Esophagus muscularis mucosa (tissue), 4 donors: ENCODE measurements around the gene PRPF40A. TPM values are rescaled to one million over a fixed set of nuclear protein-coding genes. Genes with fewer than 3 reads are reported as not detected.

Source experiments
- DNase-seq: peaks from one replicate; pipeline ENCODE4 v3.0.0-alpha.2; 2017; ENCODE audit errors: extremely low spot score
- H3K27ac ChIP-seq, 4 donors: fragments of 200-600 bp; sonication (generic); replicated peaks in 1 of 4; 1 replicate in 3 of 4; 2 replicates in 1 of 4; pipeline ENCODE4 v1.5.1; 2016 to 2019; ENCODE audit warnings: mild to moderate bottlenecking in 1 of 4
- H3K27me3 ChIP-seq, 4 donors: fragments of 200-600 bp; sonication (generic); one replicate each; pipeline versions ENCODE4 v1.5.1 to v1.6.0; 2016 to 2019
- H3K36me3 ChIP-seq, 4 donors: fragments of 200-600 bp; sonication (generic); one replicate each; pipeline ENCODE4 v1.5.1; 2016 to 2019
- H3K4me1 ChIP-seq, 4 donors: fragments of 200-600 bp; sonication (generic); one replicate each; pipeline ENCODE4 v1.5.1; 2016 to 2019
- H3K4me3 ChIP-seq, 4 donors: fragments of 200-600 bp; sonication (generic); 1 replicate in 2 of 4; 2 replicates in 2 of 4; pipeline ENCODE4 v1.5.1; 2016 to 2019; ENCODE audit warnings: mild to moderate bottlenecking in 4 of 4, moderate library complexity in 1 of 4
- H3K9me3 ChIP-seq, 4 donors: fragments of 200-600 bp; sonication (generic); 1 replicate in 3 of 4; 2 replicates in 1 of 4; pipeline ENCODE4 v1.5.1; 2016 to 2019
- CTCF ChIP-seq, 3 experiments: fragments of 200-600 bp in 2 of 3; fragments of 450-650 bp in 1 of 3; sonication (generic) in 2 of 3; IDR thresholded peaks; one replicate each; pipeline ENCODE4 v1.5.1; 2017 to 2019; ENCODE audit warnings: antibody characterized with exemption in 3 of 3, mild to moderate bottlenecking in 2 of 3, moderate library complexity in 1 of 3
- EP300 ChIP-seq: sonication (generic); formaldehyde crosslinking; IDR thresholded peaks from one replicate; pipeline ENCODE4 v1.6.1; 2017; ENCODE audit warnings: antibody characterized with exemption
- POLR2A ChIP-seq: fragments of 450-650 bp; IDR thresholded peaks from one replicate; pipeline ENCODE4 v1.6.1; 2017; ENCODE audit warnings: antibody characterized with exemption, moderate library complexity, mild to moderate bottlenecking, low read depth
- POLR2AphosphoS5 ChIP-seq, 2 donors: sonication (generic); formaldehyde crosslinking; IDR thresholded peaks; one replicate each; pipeline ENCODE4 v1.6.1; 2017; ENCODE audit warnings: antibody characterized with exemption in 2 of 2
- WGBS: methylation state at CpG from one replicate; pipeline ENCODE4 v1.1.5; 2018; 5-methylcytosine and 5-hydroxymethylcytosine counted together
- intact Hi-C: fragments of 100-400 bp; cut with DNase I; formaldehyde crosslinking; loops from one replicate; pipeline ENCODE4 v1.15.1; 2023
- total RNA-seq, 4 donors: library from RNA; depleted of rRNA; stranded (reverse); fragments of >200 nt; gene quantifications; one replicate each; pipeline versions ENCODE4 v1.1.0 to v1.2.1, GENCODE V29; 2016

PRPF40A gene
- total RNA-seq, 4 donors from 2014 or later, result 46.1 to 66.1 (median 53.2) TPM

- no peak for DNase-seq
- Histone ChIP-seq H3K27me3 (no peaks in the 10 kb centered on the region), H3K4me1 (peaks cover 5 to 16% (median 10%) of the 10 kb centered on the region in 4 donors), H3K36me3 (peaks cover 0 to 17% (median under 1%) of the 10 kb centered on the region in 4 donors), H3K4me3 (no peak overlapping the region), H3K9me3 (no peaks in the 10 kb centered on the region), H3K27ac (no peak overlapping the region)
- TF ChIP-seq POLR2AphosphoS5 (IDR thresholded peaks at IDR 0.05) (no peak), EP300 (no peak), POLR2A (no peak), CTCF (IDR thresholded peaks at IDR 0.05) (no peak)
- intact Hi-C loops, result no loop called here
- 87% methylated on average over 1 of the region's 1 CpG for WGBS
Observed at GRCh38 chr2:152609699-152610098, 107.6 kb downstream of the PRPF40A start.

GRCh38 chr2:152609154-152609553 lies 108.1 kb downstream of the PRPF40A start:
- no peaks in the 10 kb centered on the region for H3K9me3 ChIP-seq
- no peak for TF ChIP-seq CTCF (IDR thresholded peaks at IDR 0.05)
- no peak for TF ChIP-seq POLR2AphosphoS5 (IDR thresholded peaks at IDR 0.05)
- TF ChIP-seq POLR2A, result no peak
- no peak for TF ChIP-seq EP300
- WGBS, result 83% methylated on average over 2 of the region's 2 CpGs
- H3K27ac ChIP-seq, result no peak overlapping the region
- intact Hi-C loops, result no loop called here
- no peak for DNase-seq
- no peak overlapping the region for H3K4me3 ChIP-seq
- peaks cover 5 to 16% (median 10%) of the 10 kb centered on the region in 4 donors for H3K4me1 ChIP-seq
- peaks cover 0 to 12% (median 0%) of the 10 kb centered on the region in 4 donors for H3K36me3 ChIP-seq
- no peaks in the 10 kb centered on the region for H3K27me3 ChIP-seq

GRCh38 chr2:152607793-152608300 lies 109.4 kb downstream of the PRPF40A start:
- no peaks in the 10 kb centered on the region for H3K27me3 ChIP-seq
- H3K27ac ChIP-seq, result no peak overlapping the region
- intact Hi-C loops, result no loop called here
- H3K4me1 ChIP-seq, result peaks cover 5 to 12% (median 10%) of the 10 kb centered on the region in 4 donors
- H3K36me3 ChIP-seq, result peaks cover 0 to 9% (median 0%) of the 10 kb centered on the region in 4 donors
- 97% methylated on average over 7 of the region's 7 CpGs for WGBS
- no peak overlapping the region for H3K4me3 ChIP-seq
- DNase-seq, result no peak
- no peak for TF ChIP-seq EP300
- TF ChIP-seq POLR2AphosphoS5 (IDR thresholded peaks at IDR 0.05), result no peak
- TF ChIP-seq CTCF (IDR thresholded peaks at IDR 0.05), result no peak
- TF ChIP-seq POLR2A, result no peak
- no peaks in the 10 kb centered on the region for H3K9me3 ChIP-seq

- WGBS, result 46% methylated on average over 2 of the region's 2 CpGs
Observed at GRCh38 chr2:152606941-152607340, 110.3 kb downstream of the PRPF40A start.

More at GRCh38 chr2:152606941-152607340, 110.3 kb downstream of the PRPF40A start:
- TF ChIP-seq POLR2AphosphoS5 (IDR thresholded peaks at IDR 0.05) (no peak), CTCF (IDR thresholded peaks at IDR 0.05) (no peak), EP300 (no peak), POLR2A (no peak)
- no peak overlapping the region for H3K27ac ChIP-seq
- H3K9me3 ChIP-seq, result no peaks in the 10 kb centered on the region
- peaks cover 0 to 9% (median 0%) of the 10 kb centered on the region in 4 donors for H3K36me3 ChIP-seq
- no peak for DNase-seq
- no peaks in the 10 kb centered on the region for H3K27me3 ChIP-seq
- intact Hi-C loops, result no loop called here
- peaks cover 0 to 5% (median 4%) of the 10 kb centered on the region in 4 donors for H3K4me1 ChIP-seq
- no peak overlapping the region for H3K4me3 ChIP-seq
